Measurements from ENCODE around the gene PLEKHM1. TPM values are rescaled to one million over a fixed set of nuclear protein-coding genes. Genes with fewer than 3 reads are reported as not detected.
A peak's percentile ranks its signal among the peaks of the same experiment; 100 is the strongest.

Gene PLEKHM1
- total RNA-seq, 1 donor from 2014 or later = 69.6 TPM

GRCh38 chr17:45438931-45439610, 51.5 kb downstream of the PLEKHM1 start:
- H3K27me3 ChIP-seq (ENCODE audit: low read depth) = no peaks in the 10 kb centered on the region
- no peaks in the 10 kb centered on the region for H3K9me3 ChIP-seq
- no peak for DNase-seq
- intact Hi-C loops (cut with DNase I) = no loop called here
- peaks cover 47% of the 10 kb centered on the region for H3K36me3 ChIP-seq
- peaks cover 12% of the 10 kb centered on the region for H3K4me1 ChIP-seq
- no peak for TF ChIP-seq CTCF (IDR thresholded peaks at IDR 0.05)
- H3K4me3 ChIP-seq = no peak overlapping the region
- peak in 1 of 2 donors; percentile 51 for ATAC-seq
- H3K27ac ChIP-seq = no peak overlapping the region

- intact Hi-C loops (cut with DNase I) = no loop called here
- Histone ChIP-seq H3K27me3 (ENCODE audit: low read depth) (no peaks in the 10 kb centered on the region), H3K4me3 (no peak overlapping the region), H3K36me3 (peaks cover 46% of the 10 kb centered on the region), H3K9me3 (no peaks in the 10 kb centered on the region), H3K27ac (no peak overlapping the region), H3K4me1 (peaks cover 22% of the 10 kb centered on the region)
- no peak for ATAC-seq
- no peak for TF ChIP-seq CTCF (IDR thresholded peaks at IDR 0.05)
- no peak for DNase-seq
These were observed 52.8 kb downstream of the PLEKHM1 start for GRCh38 chr17:45437465-45438283.

GRCh38 chr17:45436625-45437464, 53.7 kb downstream of the PLEKHM1 start:
- Histone ChIP-seq H3K27me3 (ENCODE audit: low read depth) (no peaks in the 10 kb centered on the region), H3K36me3 (peaks cover 46% of the 10 kb centered on the region)

GRCh38 chr17:45436161-45436560, 54.4 kb downstream of the PLEKHM1 start:
- no peak for ATAC-seq
- peaks cover 46% of the 10 kb centered on the region for H3K36me3 ChIP-seq
- H3K4me1 ChIP-seq = peaks cover 27% of the 10 kb centered on the region
- no peaks in the 10 kb centered on the region for H3K27me3 ChIP-seq (ENCODE audit: low read depth)
- no peaks in the 10 kb centered on the region for H3K9me3 ChIP-seq
- no peak for DNase-seq
- intact Hi-C loops (cut with DNase I) = no loop called here
- H3K27ac ChIP-seq = no peak overlapping the region
- TF ChIP-seq CTCF (IDR thresholded peaks at IDR 0.05) = no peak
- no peak overlapping the region for H3K4me3 ChIP-seq

More at GRCh38 chr17:45436625-45437464, 53.7 kb downstream of the PLEKHM1 start:
- H3K4me3 ChIP-seq = no peak overlapping the region
- DNase-seq (no peak), ATAC-seq (no peak)
- intact Hi-C loops (cut with DNase I) = no loop called here
- no peak for TF ChIP-seq CTCF (IDR thresholded peaks at IDR 0.05)
- peaks cover 22% of the 10 kb centered on the region for H3K4me1 ChIP-seq
- H3K27ac ChIP-seq = no peak overlapping the region
- H3K9me3 ChIP-seq = no peaks in the 10 kb centered on the region

- Histone ChIP-seq H3K4me1 (peaks cover 31% of the 10 kb centered on the region), H3K9me3 (no peaks in the 10 kb centered on the region), H3K4me3 (no peak overlapping the region), H3K36me3 (peaks cover 46% of the 10 kb centered on the region), H3K27me3 (ENCODE audit: low read depth) (no peaks in the 10 kb centered on the region), H3K27ac (no peak overlapping the region)
- no peak for TF ChIP-seq CTCF (IDR thresholded peaks at IDR 0.05)
- ATAC-seq (no peak), DNase-seq (no peak)
- intact Hi-C loops (cut with DNase I) = no loop called here
These were observed 55.0 kb downstream of the PLEKHM1 start for GRCh38 chr17:45435481-45435880.

All from lower lobe of right lung (tissue), 2 donors.